Thymus (tissue), 11 donors: ENCODE data around the gene ARL5C. TPM values are rescaled to one million over a fixed set of nuclear protein-coding genes. Genes with fewer than 3 reads are reported as not detected.
"Not testable (repeated sequence)": the region's sequence is repeated elsewhere in the genome, so short reads cannot be mapped to it uniquely, and the experiment has no call there.

Experiments
- DNase-seq, 9 donors: peaks; one replicate each; pipeline ENCODE4 v3.0.0-alpha.2; 2013; ENCODE audit warnings: low spot score in 9 of 9, low read depth in 6 of 9, missing footprints in 1 of 9
- H3K27ac ChIP-seq, 2 donors: one replicate each; pipeline ENCODE4 v1.5.1; 2013; ENCODE audit warnings: control low read depth in 1 of 2, low read depth in 1 of 2, low read length in 1 of 2, mild to moderate bottlenecking in 1 of 2, moderate library complexity in 1 of 2
- H3K27me3 ChIP-seq, 2 donors: one replicate each; pipeline ENCODE4 v1.5.1; 2013; ENCODE audit warnings: low read length in 1 of 2; ENCODE audit not compliant: control insufficient read depth in 2 of 2, insufficient read depth in 1 of 2
- H3K36me3 ChIP-seq, 2 donors: one replicate each; pipeline ENCODE4 v1.5.1; 2013; ENCODE audit warnings: low read length in 1 of 2, mild to moderate bottlenecking in 1 of 2, moderate library complexity in 1 of 2; ENCODE audit not compliant: control insufficient read depth in 2 of 2, insufficient read depth in 2 of 2
- H3K4me1 ChIP-seq, 2 donors: one replicate each; pipeline ENCODE4 v1.5.1; 2013; ENCODE audit warnings: low read length in 2 of 2; ENCODE audit not compliant: control insufficient read depth in 2 of 2, insufficient read depth in 2 of 2
- H3K4me3 ChIP-seq, 2 donors: one replicate each; pipeline ENCODE4 v1.5.1; 2013; ENCODE audit warnings: low read length in 2 of 2, control low read depth in 1 of 2, mild to moderate bottlenecking in 1 of 2
- H3K9me3 ChIP-seq, 2 donors: one replicate each; pipeline ENCODE4 v1.5.1; 2013; ENCODE audit warnings: low read length in 1 of 2, mild to moderate bottlenecking in 1 of 2; ENCODE audit not compliant: control insufficient read depth in 2 of 2, insufficient read depth in 1 of 2
- WGBS: extraction: QIAGEN DNeasy Blood & Tissue Kit; methylation state at CpG from one replicate; pipeline ENCODE4 v1.1.7; 2013; 5-methylcytosine and 5-hydroxymethylcytosine counted together
- polyA plus RNA-seq: library from polyadenylated mRNA; stranded (reverse); fragments of 200-250 nt; gene quantifications from one replicate; pipeline ENCODE4 v1.2.3, GENCODE V29; 2013
- total RNA-seq: library from RNA; stranded (reverse); fragments of 120-200 nt; gene quantifications from one replicate; pipeline ENCODE4 v1.2.4, GENCODE V29; 2013
- donor health status: healthy.

Gene ARL5C
- total and polyA plus RNA-seq, 2 donors = 3.7 to 6.3 TPM

DNA sequence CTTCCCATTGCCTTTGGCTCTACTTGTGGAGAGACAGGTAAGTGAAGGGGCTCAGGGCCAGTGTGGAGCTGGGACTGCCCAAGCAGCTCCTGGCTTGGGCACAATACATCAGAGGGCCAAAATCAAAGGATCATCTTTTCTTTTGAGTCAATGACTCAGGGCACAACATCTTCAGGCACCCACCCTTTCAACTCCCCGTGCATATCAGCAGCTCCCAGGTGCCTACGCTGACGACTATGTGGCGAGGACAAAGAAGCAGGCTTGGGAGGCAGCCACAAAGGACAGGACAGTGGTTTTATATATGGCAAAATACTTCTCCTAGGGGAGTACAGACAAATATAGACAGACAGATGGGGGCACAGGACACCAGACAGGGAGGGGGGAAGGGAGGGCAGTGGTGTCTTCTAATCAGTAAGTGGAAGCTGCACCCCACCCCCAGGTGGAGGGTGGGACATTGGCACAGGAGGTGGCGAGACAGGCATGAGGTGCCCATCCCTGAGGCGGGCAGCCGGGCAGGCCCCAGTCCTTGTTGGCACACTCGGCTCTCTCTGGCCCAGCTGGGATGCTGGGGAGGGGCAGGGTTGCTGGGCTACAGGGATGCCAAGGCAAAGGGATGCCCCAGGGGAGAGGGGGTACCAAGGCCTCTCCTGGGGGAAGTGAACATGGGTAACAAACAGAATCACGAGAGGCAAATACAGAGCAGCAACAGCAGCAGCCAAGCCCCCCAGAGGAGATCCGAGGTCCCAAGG, 7.7 kb upstream of the ARL5C start:
- Histone ChIP-seq H3K27me3 (no peaks in the 10 kb centered on the region), H3K9me3 (peaks cover 1 to 6% of the 10 kb centered on the region in 2 donors), H3K4me3 (peak overlapping the region; percentile 16 to 52), H3K36me3 (peaks cover 29 to 30% of the 10 kb centered on the region in 2 donors), H3K4me1 (peaks cover 29 to 67% of the 10 kb centered on the region in 2 donors), H3K27ac (peak overlapping the region; percentile 89 to 97)
- peak in 4 of 9 donors; percentile 58 to 84 (median 64) for DNase-seq
- WGBS = 36% methylated on average over 10 of the region's 10 CpGs

DNA sequence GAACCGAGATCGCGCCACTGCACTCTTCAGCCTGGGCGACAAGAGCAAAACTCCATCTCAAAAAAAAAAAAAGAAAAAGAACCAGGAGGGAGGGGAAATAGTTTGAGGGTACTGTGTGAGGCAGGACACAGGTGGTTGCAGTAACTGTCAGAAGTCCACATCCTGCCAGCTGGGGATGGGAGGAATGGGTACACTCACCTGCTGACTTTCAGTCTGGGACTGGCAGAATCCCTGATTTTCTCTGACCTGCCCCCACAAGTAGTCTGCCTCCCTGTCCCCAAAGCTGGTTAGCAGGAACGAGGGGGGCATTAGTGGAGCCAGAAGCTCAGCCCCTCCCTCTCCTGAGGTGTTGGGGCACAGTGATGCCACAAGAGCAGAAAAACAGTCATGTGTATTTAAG, 7.1 kb upstream of the ARL5C start:
- 5% methylated on average over 5 of the region's 5 CpGs for WGBS
- H3K27ac ChIP-seq = peak overlapping the region; percentile 89 to 97
- H3K36me3 ChIP-seq = peaks cover 24 to 30% of the 10 kb centered on the region in 2 donors
- H3K27me3 ChIP-seq = no peaks in the 10 kb centered on the region
- peaks cover 30 to 71% of the 10 kb centered on the region in 2 donors for H3K4me1 ChIP-seq
- peak in 5 of 9 donors; percentile 69 to 92 (median 79) for DNase-seq
- peak overlapping the region; percentile 16 to 52 for H3K4me3 ChIP-seq
- peaks cover 1 to 8% of the 10 kb centered on the region in 2 donors for H3K9me3 ChIP-seq

- Histone ChIP-seq H3K9me3 (peaks cover 0 to 8% of the 10 kb centered on the region in 2 donors), H3K36me3 (peaks cover 12 to 19% of the 10 kb centered on the region in 2 donors), H3K4me3 (peak overlapping the region; percentile 32 to 52), H3K4me1 (peaks cover 31 to 82% of the 10 kb centered on the region in 2 donors), H3K27me3 (no peaks in the 10 kb centered on the region), H3K27ac (peak overlapping the region; percentile 92 to 97)
- WGBS = 15% methylated on average over 5 of the region's 5 CpGs
- DNase-seq = peak in 3 of 9 donors; percentile 37 to 78 (median 54)
These were observed 6.0 kb upstream of the ARL5C start for GRCh38 chr17:39171933-39172332.

- H3K4me3 ChIP-seq = peak overlapping the region; percentile 34 to 52
- 43% methylated on average over 6 of the region's 6 CpGs for WGBS
- peaks cover 0 to 5% of the 10 kb centered on the region in 2 donors for H3K36me3 ChIP-seq
- H3K9me3 ChIP-seq = peaks cover 0 to 8% of the 10 kb centered on the region in 2 donors
- H3K4me1 ChIP-seq = peaks cover 31 to 96% of the 10 kb centered on the region in 2 donors
- peak overlapping the region; percentile 92 to 97 for H3K27ac ChIP-seq
- peak in 1 of 9 donors; percentile 45 for DNase-seq
- peaks cover 0 to 2% of the 10 kb centered on the region in 2 donors for H3K27me3 ChIP-seq
These were observed 4.6 kb upstream of the ARL5C start for GRCh38 chr17:39170558-39170957.

- Histone ChIP-seq H3K4me1 (peaks cover 29 to 97% of the 10 kb centered on the region in 2 donors), H3K27me3 (peaks cover 0 to 5% of the 10 kb centered on the region in 2 donors), H3K27ac (peak overlapping the region; percentile 92 to 97), H3K4me3 (peak overlapping the region; percentile 34 to 52), H3K9me3 (peaks cover 0 to 8% of the 10 kb centered on the region in 2 donors), H3K36me3 (peaks cover 0 to 1% of the 10 kb centered on the region in 2 donors)
- 13% methylated on average over 4 of the region's 4 CpGs for WGBS
- DNase-seq = peak in 4 of 9 donors; percentile 50 to 76 (median 52)
These were observed 4.1 kb upstream of the ARL5C start for GRCh38 chr17:39170109-39170508.

DNA sequence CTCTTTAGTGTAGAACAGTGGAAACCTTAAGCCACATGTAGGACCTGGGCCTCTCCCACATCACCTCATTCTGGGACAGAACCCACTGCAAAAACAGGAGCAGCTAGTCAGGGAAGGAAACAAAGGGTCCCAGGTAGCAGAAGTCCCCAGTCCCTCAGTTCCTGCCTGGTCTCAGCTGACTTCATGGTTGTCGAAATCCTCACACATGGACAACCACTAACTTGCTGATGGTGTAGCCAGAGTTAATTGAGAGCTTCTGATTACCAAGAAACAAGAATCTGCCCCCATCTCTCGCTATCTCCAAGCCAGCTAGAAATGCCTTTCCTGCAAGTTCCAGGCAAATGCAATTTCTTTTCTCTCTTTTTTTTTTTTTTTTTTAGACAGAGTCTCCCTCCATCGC, 3.6 kb upstream of the ARL5C start:
- H3K4me1 ChIP-seq = peaks cover 25 to 92% of the 10 kb centered on the region in 2 donors
- H3K9me3 ChIP-seq = peaks cover 0 to 8% of the 10 kb centered on the region in 2 donors
- H3K36me3 ChIP-seq = no peaks in the 10 kb centered on the region
- WGBS = 74% methylated on average over 3 of the region's 3 CpGs
- peak overlapping the region; percentile 48 to 97 for H3K27ac ChIP-seq
- DNase-seq = no peak
- H3K27me3 ChIP-seq = peaks cover 0 to 5% of the 10 kb centered on the region in 2 donors
- peak overlapping the region; percentile 7 to 52 for H3K4me3 ChIP-seq

GRCh38 chr17:39169101-39169500, 3.1 kb upstream of the ARL5C start:
- H3K36me3 ChIP-seq = no peaks in the 10 kb centered on the region
- H3K27me3 ChIP-seq = peaks cover 0 to 5% of the 10 kb centered on the region in 2 donors
- 73% methylated on average over 14 of the region's 14 CpGs for WGBS
- H3K4me3 ChIP-seq = peak overlapping the region in 1 of 2 donors; percentile 7
- DNase-seq = no peak
- H3K9me3 ChIP-seq = peaks cover 0 to 5% of the 10 kb centered on the region in 2 donors
- peak overlapping the region; percentile 48 to 97 for H3K27ac ChIP-seq
- H3K4me1 ChIP-seq = peaks cover 20 to 91% of the 10 kb centered on the region in 2 donors

GRCh38 chr17:39168503-39168902, 2.5 kb upstream of the ARL5C start:
- DNase-seq, H3K27me3 ChIP-seq, H3K4me3 ChIP-seq, H3K9me3 ChIP-seq, H3K36me3 ChIP-seq: not testable (repeated sequence)
- Histone ChIP-seq H3K4me1 (peaks cover 16 to 90% of the 10 kb centered on the region in 2 donors), H3K27ac (peak overlapping the region; percentile 60 to 94)
- 98% methylated on average over 10 of the region's 10 CpGs for WGBS

DNA sequence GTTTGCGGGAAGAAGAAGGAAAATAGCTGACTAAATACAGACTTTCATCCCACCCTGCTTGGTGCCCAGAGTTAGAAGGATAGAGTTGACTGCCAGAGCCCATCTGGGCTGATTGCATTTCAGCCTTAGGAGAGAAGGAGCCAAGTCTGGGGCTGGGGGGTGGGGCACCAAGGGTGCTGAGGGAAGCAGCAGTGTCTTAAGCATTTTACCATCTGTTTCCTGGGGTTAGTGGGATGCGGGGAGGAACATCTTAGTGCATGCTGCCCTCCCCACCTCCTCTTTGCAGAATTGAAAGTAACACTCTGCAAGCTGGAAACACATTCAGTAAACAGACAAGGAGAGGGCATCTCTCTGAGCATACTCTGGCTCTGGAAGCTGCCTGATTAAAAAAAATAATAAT, 1.5 kb upstream of the ARL5C start:
- peak in 5 of 9 donors; percentile 53 to 85 (median 68) for DNase-seq
- WGBS = 6% methylated on average over 2 of the region's 2 CpGs
- Histone ChIP-seq H3K27ac (peak overlapping the region; percentile 92 to 94), H3K9me3 (peaks cover 0 to 5% of the 10 kb centered on the region in 2 donors), H3K4me3 (peak overlapping the region; percentile 62 to 79), H3K36me3 (peaks cover 0 to 4% of the 10 kb centered on the region in 2 donors), H3K4me1 (peaks cover 16 to 90% of the 10 kb centered on the region in 2 donors), H3K27me3 (peaks cover 0 to 5% of the 10 kb centered on the region in 2 donors)
